HG03558 (cell line): Measurements from ENCODE around the gene PSMD7.
"Not testable (repeated sequence)": the region's sequence is repeated elsewhere in the genome, so short reads cannot be mapped to it uniquely, and the experiment has no call there.

Experiments used
- ATAC-seq: cut with Tn5 transposase; IDR thresholded peaks from one replicate; pipeline ENCODE4 v1.9.1; 2021; ENCODE audit warnings: moderate number of reproducible peaks; ENCODE audit not compliant: unreplicated experiment; ENCODE audit errors: extremely low read depth

Gene PSMD7

DNA sequence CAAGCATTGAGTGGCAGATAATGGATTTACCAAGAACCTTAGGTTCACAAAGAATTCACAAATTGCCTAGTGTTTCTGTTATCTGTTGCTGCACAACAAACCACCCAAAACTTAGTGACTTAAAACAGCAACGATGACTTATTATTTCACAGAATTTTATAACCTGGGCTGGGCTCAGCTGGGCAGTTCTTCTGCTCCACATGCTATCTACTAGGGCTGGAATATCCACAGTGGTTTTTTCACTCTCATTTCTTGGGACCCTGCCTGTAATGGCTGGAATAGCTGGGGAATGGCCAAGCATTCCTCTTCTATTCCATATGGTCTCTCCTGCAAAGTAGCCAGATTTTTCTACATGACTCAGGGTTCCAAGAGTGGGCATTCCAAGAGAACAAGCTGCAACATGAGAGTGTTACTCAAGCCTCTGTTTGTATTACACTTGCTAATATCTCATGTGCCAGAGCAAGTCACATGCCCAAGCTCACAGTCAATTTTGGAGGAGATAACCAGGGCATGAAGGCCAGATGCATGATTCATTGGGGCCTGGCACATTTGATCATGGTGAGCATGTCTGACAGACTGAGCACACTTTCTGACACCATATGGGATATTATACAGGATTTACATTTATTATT is 4.9 kb upstream of the PSMD7 start:
- ATAC-seq = no peak

GRCh38 chr16:74296104-74296431 is 546 bp upstream of the PSMD7 start:
- ATAC-seq = no peak

- no peak for ATAC-seq
Observed at GRCh38 chr16:74297145-74297665, 591 bp downstream of the PSMD7 start.

DNA sequence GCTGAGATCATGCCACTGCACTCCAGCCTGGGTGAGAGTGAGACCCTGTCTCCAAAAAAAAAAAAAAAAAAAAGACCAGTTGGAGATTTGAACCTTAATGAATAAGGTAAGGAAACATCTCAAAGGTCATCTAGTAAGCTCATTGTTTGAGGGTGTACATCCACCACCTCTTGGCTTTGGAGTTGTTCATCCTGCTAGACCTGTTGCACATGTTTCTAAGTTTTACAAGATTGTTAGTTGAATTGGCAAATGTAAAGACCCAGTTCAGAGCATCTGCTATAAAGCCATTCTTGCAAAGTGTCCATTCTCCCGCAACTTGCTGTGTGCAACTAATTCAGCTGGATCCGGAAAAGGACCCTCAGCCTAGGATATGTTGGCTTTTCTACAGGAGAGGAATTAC is 1.5 kb downstream of the PSMD7 start:
- ATAC-seq = no peak

GRCh38 chr16:74302341-74302740 is 5.7 kb downstream of the PSMD7 start:
- ATAC-seq = no peak

- ATAC-seq = no peak
Observed at GRCh38 chr16:74304164-74304834, 7.7 kb downstream of the PSMD7 start.

GRCh38 chr16:74304835-74305176 is 8.2 kb downstream of the PSMD7 start:
- no peak for ATAC-seq

DNA sequence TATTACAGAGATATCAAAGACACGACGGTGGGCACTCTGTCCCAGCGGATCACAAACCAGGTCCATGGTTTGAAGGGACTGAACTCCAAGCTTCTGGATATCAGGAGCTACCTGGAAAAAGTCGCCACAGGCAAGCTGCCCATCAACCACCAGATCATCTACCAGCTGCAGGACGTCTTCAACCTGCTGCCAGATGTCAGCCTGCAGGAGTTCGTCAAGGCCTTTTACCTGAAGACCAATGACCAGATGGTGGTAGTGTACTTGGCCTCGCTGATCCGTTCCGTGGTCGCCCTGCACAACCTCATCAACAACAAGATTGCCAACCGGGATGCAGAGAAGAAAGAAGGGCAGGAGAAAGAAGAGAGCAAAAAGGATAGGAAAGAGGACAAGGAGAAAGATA is 8.7 kb downstream of the PSMD7 start:
- no peak for ATAC-seq

- ATAC-seq = no peak
Observed at GRCh38 chr16:74305978-74306784, 9.6 kb downstream of the PSMD7 start.

- ATAC-seq = no peak
Observed at GRCh38 chr16:74307383-74307782, 10.8 kb downstream of the PSMD7 start.

GRCh38 chr16:74309789-74310781 is 13.5 kb downstream of the PSMD7 start:
- no peak for ATAC-seq

GRCh38 chr16:74315059-74315458 is 18.4 kb downstream of the PSMD7 start:
- ATAC-seq = no peak

DNA sequence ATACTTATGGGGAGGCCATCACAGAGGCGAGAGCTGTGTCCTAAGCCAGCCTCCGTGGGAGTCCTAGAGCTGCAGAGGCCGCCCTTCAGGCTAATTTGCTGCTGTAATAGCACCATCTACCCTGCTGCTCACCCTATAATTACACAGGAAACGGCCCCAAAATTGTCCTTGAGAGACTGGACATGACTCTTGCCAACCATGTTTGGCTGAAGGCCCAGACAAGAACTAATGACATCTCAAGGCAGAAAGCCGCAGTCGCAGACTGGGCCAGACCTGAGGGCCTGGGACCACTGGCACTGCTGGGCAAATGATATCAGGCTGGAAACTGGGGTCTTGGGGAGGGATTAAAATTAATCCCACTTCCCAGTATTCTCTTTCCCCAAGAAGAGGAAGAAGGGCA is 24.1 kb downstream of the PSMD7 start:
- no peak for ATAC-seq

DNA sequence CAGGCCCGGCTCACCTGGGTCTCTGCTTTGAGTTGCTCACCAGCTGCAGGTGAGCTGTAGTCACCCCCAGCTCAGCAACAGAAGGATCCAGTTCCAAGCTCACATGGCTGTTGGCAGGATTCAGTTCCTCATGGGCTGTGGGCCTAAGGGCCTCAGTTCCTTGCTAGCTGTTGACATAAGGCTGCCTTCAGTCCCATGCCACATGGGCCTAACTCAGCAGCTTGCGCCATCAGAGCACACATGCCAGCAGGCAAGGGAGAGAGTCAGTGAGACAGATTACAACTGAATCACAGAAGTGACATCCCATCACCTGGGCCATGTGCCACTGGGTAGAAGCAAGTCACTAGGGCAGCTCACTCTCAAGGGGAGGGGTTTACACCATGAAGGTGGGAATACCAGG is 24.7 kb downstream of the PSMD7 start:
- ATAC-seq = no peak

DNA sequence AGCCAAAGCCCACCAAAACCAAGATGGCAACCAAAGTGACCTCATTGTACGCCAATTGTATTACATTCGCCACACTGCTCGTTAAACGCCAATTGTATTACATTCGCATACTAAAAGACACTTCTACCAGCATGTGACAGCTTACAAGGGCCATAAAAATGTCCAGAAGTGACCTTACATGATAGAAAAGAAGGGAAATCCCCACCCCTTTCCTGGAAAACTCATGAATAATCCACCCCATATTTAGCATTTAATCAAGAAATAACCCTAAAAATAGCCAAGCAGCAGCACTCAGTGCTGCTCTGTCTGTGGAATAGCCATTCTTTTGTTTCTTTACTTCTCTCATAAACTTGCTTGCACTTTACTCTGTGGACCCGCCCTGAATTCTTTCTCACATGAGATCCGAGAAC is 25.7 kb downstream of the PSMD7 start:
- ATAC-seq = no peak

DNA sequence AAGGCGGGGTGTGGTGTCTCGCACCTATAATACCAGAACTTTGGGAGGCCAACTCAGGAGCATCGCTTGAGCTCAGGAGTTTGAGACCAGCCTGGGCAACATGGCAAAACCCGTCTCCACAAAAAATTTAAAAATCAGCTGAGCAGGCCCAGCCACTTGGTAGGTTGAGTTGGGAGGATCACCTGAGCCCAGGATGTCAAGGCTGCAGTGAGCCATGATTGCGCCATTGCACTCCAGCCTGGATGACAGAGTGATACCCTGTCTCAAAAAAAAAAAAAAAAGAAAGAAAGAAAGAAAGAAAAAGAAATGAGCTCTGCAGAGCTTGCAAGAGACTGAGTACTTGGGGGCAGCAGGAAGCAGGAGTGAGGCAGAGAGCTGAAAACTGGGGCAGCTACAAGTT is 28.2 kb downstream of the PSMD7 start:
- ATAC-seq = not testable (repeated sequence)

GRCh38 chr16:74325641-74326040 is 29.0 kb downstream of the PSMD7 start:
- ATAC-seq = no peak

DNA sequence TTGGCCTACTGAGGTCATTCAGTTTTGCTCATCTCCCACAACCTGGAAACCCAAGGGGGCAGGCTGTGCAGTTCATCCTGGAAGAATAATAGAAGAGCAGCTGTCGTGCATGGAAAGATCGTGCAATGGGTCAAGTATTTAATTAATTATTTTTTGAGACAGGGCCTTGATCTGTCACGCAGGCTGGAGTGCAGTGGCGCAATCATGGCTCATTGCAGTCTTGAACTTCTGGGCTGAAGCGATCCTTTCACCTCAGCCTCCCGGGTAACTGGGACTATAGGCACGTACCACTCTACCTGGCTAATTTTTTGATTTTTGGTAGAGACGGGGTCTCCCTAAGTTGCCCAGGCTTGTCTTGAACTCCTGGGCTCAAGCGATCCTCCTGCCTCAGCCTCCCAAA is 31.7 kb downstream of the PSMD7 start:
- ATAC-seq = not testable (repeated sequence)

DNA sequence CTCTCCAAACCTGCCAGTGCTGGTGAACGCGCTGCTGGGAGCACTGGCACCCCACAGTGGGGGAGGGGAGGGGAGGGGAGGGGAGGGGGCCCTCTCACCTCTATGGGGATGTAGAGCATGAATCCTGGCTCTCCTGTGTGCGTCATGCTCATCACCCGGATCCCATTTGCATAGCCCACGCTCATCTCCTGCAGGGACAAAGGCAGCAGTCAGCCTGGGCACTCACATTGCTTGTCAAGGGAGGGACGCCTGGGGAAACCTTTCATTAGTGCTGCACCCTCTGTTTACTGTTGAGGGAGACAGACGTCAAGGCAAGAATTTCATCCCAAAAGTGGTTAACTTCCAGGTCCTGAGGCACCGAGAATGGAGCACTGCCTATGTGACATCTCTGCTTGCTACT is 35.9 kb downstream of the PSMD7 start:
- not testable (repeated sequence) for ATAC-seq

DNA sequence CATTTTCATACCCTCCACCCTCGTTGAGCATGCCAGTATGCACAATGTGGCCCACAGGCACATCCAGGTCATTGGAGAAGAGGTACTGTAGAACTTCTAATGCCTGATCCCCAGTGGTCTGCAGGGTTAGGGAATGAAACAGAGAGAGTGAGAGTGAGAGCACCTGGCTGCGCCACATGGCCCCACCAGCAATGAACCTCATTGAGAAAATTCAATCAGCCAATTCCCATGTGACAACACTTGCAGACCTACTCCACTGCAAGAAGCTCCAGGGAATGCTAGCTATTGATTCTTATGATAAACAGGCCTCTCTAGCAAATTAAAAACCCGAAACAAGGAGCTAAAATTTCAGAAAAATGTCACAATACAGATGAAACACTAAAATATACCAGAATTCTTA is 40.9 kb downstream of the PSMD7 start:
- not testable (repeated sequence) for ATAC-seq
